MV-4-11 (cell line): ENCODE measurements around the gene PNMA8B.

ENCODE experiments used
- DNase-seq: peaks from one replicate; lab custom pipeline; 2025; lab: John Stamatoyannopoulos, UW

PNMA8B gene

DNA sequence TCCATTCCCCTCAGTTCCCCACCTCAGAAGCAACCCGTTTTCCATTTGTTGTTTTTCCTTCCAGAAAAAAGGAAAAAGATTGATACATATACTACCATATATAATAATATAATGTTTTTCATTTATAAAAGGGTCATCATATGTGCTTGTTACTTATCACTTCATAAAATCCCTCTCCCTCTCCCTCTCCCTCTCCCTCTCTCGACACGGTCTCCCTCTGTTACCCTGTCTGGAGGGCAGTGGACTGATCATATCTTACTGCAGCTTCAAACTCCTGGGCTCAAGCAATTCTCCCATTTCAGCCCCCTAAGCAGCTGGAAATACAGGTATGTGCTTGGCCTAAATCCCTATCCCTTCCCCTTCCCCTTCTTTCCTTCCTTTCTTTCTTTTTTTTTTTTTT is 41.4 kb downstream of the PNMA8B start:
- no peak for DNase-seq

DNA sequence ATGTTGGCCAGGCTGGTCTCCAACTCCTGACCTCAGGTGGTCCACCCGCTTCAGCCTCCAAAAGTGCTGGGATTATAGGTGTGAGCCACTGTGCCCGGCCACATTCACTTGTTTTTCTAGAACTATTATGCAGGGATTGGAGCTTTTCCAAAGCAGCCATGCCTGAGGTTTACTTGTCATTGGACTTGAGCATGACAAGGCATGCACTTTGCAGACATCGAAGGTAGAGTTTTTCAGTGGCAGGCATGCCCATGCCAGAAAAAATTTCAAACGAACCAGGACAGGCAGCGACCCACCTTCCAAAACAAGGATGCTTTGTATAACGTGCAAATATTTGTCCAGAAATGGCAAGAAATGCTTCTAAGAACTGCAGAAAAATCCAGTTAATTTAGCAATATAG is 42.0 kb downstream of the PNMA8B start:
- DNase-seq, result no peak

- no peak for DNase-seq
Measured at GRCh38 chr19:46452186-46452585, 43.5 kb downstream of the PNMA8B start.

GRCh38 chr19:46451352-46451751 is 44.3 kb downstream of the PNMA8B start:
- DNase-seq, result no peak

- DNase-seq, result no peak
Measured at GRCh38 chr19:46450737-46451136, 44.9 kb downstream of the PNMA8B start.

GRCh38 chr19:46449228-46449627 is 46.4 kb downstream of the PNMA8B start:
- DNase-seq, result no peak

DNA sequence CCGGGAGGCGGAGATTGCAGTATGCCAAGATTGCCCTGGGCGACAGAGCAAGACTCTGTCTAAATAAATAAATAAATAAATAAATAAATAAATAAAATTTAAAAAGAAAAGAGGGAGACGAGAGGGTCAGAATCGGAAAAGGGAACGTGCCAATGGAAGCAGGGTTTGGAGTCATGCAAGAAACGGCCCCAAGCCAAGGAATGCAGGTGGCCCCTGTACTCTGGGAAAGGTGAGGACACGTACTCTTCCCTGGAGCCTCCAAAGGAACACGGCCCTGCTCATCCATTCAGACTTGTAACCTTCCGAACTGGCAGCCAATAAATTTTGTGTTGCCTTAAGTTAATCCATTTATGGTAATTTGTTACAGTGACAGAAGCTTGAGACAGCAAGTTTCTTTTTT is 47.1 kb downstream of the PNMA8B start:
- DNase-seq, result no peak

DNA sequence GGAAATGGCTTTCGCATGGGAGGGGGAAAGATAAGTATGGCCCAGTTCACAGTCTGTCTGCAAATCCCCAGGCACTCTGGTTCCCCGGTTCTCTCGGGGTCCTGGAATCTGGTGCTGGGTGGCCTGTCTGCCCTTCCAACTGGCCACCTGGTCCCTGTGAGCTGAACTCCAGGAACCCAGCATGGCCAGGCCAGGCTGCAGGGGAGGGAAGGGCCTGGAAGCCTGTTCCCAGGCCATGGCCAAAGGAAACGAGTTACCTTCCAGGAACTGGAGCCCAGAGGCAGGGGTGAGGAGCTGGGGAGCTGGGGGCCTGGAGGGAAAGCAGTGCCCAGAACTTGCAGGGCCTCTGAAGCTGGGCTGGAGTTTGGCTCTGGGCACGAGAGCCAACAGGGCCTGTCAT is 47.8 kb downstream of the PNMA8B start:
- DNase-seq, result no peak

GRCh38 chr19:46447006-46447405 is 48.7 kb downstream of the PNMA8B start:
- DNase-seq, result no peak

DNA sequence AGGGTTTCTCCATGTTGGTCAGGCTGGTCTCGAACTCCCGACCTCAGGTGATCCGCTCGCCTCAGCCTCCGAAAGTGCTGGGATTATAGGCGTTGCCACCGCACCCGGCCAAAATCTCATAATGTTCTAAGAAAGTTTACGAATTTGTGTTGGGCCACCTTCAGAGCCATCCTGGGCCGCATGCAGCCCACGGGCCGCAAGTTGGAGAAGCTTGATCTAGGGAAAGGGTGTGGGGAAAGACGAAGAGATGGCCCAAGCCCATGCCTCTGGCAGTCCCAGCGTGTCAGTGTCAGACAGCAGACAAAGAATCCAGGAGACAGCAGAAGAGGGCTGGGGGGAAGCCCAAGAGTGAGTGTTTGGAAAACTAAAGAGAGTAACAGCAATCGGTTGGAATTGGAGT is 49.6 kb downstream of the PNMA8B start:
- DNase-seq, result no peak

DNA sequence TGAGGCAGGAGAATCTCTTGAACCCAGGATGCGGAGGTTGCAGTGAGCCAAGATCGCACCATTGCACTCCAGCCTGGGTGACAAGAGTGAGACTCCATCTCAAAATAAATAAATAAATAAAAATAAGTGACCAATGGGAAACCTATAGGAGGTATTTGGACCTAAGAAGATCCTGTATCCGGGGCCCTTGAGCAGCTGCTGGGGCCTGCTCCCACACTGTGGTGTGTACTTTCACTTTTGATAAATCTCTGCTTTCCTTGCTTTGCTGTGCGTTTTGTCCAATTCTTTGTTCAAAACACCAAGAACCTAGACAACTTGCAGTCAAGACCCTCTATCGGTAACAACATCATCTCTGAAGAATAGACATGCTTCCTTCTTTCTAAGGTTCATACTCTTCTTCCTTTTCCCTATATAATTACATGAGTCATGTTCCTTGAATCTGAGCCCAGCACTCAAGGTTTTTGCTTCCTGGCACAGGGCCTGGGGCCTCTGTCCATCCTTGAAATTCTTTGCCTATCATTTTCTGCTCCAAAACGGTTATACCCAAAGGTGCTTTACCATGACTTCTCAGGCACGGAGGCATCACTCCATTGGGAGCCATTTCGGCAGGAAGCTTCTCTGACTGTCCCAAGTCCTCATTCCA is 52.7 kb downstream of the PNMA8B start:
- no peak for DNase-seq

DNA sequence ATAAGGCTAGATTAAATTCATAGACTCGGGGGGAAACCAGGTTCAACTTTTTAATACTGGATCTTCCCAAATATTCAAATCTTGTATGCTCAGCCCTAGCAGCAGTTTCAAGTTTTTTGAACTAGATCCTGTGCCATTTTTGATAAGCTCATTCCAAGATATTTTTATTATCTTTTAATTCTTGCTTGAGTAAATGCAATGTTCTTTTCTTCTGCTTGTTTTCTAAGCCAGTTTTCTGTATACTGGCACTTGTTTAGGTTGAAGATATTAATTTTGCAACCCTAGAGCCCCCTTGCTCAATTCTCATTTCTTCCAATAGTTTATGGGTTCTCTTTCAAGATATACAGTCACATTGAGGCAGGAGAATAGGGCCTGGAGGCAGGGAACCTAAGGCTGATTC is 53.8 kb downstream of the PNMA8B start:
- DNase-seq, result no peak
